Adipose tissue (tissue), 3 donors: ENCODE data around the gene SUCNR1. TPM values are rescaled to one million over a fixed set of nuclear protein-coding genes. Genes with fewer than 3 reads are reported as not detected.
"Not testable (repeated sequence)": the region's sequence is repeated elsewhere in the genome, so short reads cannot be mapped to it uniquely, and the experiment has no call there.

Experiments used
- H3K27ac ChIP-seq: one replicate; pipeline ENCODE4 v1.5.1; 2013; ENCODE audit warnings: low read depth, low read length
- WGBS, 3 donors: extraction: QIAGEN DNeasy Blood & Tissue Kit; methylation state at CpG; one replicate each; pipeline ENCODE4 v1.1.7; 2013; 5-methylcytosine and 5-hydroxymethylcytosine counted together
- polyA plus RNA-seq, 3 donors: library from polyadenylated mRNA; stranded (reverse); fragments of 200-250 nt; gene quantifications; one replicate each; pipeline ENCODE4 v1.2.3, GENCODE V29; 2013
- donor health status: healthy with polysubstance abuse.
- donor health status: Bipolar disorder and iron deficiency.
- donor health status: healthy.

SUCNR1 gene
- polyA plus RNA-seq, 3 donors, result 0.08 to 1.3 (median 0.28) TPM

- WGBS, 3 donors, result 61 to 64% (median 63%) methylated on average over 4 of the region's 4 CpGs
- H3K27ac ChIP-seq, result no peak overlapping the region
Observed at GRCh38 chr3:151896246-151897012, 23.0 kb downstream of the SUCNR1 start.

DNA sequence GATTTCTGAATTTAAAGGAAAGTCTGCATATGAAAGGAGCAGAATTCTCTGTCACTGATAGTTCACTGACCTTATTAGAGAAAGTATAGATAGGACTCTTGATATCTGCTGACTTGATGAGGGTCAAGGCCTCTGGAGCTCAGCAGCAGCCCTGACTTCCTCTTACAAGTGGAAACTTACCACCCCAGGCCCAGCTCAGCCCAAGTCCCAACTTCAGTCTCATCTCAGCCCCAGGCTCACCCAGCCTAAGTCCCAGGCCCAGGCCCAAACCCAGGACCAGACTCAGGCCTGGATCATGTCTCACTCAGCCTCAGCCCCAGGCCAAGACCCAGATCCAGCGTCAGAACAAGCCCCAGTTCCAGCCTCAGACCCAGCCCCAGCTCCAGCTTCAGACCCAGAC lies 24.7 kb downstream of the SUCNR1 start:
- not testable (repeated sequence) for H3K27ac ChIP-seq
- no CpG with 5 or more reads among the region's 1 CpG for WGBS, 3 donors

DNA sequence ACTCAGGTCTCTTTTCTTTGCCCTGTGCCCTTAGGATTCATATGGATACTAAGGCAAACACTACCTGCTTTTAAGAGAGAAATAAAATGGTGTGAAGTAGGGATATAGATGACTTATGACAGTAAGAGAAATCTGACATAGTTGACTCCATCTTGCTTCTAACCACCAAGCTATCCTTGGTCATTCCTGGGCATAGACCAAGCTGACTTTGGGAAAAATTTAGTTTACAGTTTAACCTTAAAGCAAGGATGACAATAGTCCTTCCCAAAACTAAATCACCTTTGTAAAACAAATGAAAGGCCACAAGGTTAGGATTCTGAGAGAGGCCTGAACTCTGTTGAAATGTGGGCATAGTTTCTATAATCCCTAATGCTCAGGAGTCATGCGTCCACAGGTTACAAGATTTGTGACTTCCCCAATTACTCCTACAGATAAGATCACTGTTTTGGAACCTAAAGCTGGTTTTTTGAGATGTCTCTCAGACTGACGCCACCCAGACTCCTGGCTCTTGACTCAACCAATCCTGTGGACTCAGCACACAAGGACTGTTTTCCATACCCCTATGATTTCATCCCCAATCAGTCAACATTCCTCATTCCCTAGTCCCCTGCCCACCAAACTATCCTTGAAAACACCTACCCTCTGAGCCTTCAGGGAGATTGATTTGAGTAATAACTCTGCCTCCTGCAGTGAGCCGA lies 25.3 kb downstream of the SUCNR1 start:
- 83 to 92% (median 85%) methylated on average over 3 of the region's 3 CpGs for WGBS, 3 donors
- H3K27ac ChIP-seq, result not testable (repeated sequence)

- no peak overlapping the region for H3K27ac ChIP-seq
Observed at GRCh38 chr3:151899996-151900395, 26.6 kb downstream of the SUCNR1 start.

GRCh38 chr3:151900460-151900859 lies 27.0 kb downstream of the SUCNR1 start:
- WGBS, 3 donors, result 43 to 58% (median 46%) methylated on average over 2 of the region's 2 CpGs
- no peak overlapping the region for H3K27ac ChIP-seq

DNA sequence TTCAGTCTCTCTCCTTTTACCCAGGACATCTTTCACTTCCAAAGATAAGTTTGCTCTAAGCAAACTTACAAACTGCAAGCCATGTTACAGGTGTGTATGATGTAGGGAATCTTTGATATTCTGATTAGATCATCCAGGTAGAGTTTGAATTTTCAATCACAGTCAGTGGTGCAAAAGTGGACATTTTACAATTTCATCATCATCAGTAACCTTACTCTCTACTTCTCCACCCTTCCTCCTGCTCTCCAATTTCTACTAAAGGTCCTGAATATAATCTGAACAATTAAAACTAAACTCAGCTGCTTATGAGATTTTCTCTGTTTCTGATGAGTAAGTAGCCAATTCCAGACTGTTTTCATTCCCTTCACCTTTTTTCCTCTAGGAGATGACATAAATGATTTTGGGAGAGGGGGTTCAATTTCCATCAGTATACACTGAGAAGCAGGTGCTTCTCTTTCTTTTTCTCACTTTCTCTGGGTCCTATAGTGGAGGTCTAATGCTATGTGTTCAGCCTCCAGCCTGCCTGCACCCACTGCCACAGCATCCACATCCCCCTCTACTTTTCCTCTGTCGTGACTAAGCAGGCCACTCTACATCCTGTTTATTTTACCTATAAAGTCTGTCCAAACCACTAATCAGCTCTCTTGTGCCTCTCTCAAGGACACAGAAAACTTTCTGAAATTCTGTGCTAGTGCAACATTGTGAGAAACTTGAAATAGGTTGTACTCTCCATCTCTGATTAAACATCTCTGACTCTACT lies 27.6 kb downstream of the SUCNR1 start:
- H3K27ac ChIP-seq, result no peak overlapping the region
- WGBS, 3 donors, result 24 to 40% (median 31%) methylated on average over 1 of the region's 1 CpG

DNA sequence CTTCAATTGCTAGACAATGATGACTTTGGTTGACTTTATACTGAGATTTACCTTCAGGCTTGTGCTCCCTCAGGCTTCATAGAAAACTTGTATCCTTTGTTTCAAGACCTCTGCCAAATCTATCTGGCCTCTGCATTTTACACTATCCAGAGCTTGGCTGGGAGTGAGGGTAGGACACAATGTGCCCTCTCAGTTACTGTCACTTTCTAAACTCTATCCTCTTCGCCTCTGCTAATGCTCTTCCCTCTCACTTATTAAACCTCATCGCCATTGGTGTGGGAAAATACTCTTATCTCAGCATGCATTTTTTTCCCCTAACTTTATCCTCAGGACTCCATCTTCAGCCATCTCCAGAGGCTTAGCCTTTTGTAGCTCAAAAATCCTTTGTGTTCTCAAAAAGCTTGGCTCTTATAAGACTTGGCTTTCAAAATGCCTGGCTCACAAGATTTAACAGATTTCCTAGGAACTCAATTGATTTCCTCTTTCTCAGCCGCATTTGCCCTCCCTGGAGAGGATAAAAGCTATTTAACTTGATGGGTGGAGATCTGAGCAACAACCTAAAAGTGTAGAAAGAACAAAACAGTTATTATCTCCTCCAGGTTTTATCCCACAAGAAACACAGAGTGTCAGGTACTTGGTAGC lies 28.3 kb downstream of the SUCNR1 start:
- WGBS, 3 donors, result 47 to 60% (median 47%) methylated on average over 3 of the region's 3 CpGs
- no peak overlapping the region for H3K27ac ChIP-seq

- H3K27ac ChIP-seq, result no peak overlapping the region
- 12 to 41% (median 18%) methylated on average over 2 of the region's 2 CpGs for WGBS, 3 donors
Observed at GRCh38 chr3:151903501-151903991, 30.1 kb downstream of the SUCNR1 start.

GRCh38 chr3:151905647-151906046 lies 32.2 kb downstream of the SUCNR1 start:
- H3K27ac ChIP-seq, result no peak overlapping the region
- 87 to 98% (median 95%) methylated on average over 2 of the region's 2 CpGs for WGBS, 3 donors

GRCh38 chr3:151906751-151907150 lies 33.3 kb downstream of the SUCNR1 start:
- 89 to 99% (median 97%) methylated on average over 2 of the region's 2 CpGs for WGBS, 3 donors
- H3K27ac ChIP-seq, result no peak overlapping the region

- 95 to 97% (median 97%) methylated on average over 3 of the region's 3 CpGs for WGBS, 3 donors
- no peak overlapping the region for H3K27ac ChIP-seq
Observed at GRCh38 chr3:151908399-151908798, 35.0 kb downstream of the SUCNR1 start.

DNA sequence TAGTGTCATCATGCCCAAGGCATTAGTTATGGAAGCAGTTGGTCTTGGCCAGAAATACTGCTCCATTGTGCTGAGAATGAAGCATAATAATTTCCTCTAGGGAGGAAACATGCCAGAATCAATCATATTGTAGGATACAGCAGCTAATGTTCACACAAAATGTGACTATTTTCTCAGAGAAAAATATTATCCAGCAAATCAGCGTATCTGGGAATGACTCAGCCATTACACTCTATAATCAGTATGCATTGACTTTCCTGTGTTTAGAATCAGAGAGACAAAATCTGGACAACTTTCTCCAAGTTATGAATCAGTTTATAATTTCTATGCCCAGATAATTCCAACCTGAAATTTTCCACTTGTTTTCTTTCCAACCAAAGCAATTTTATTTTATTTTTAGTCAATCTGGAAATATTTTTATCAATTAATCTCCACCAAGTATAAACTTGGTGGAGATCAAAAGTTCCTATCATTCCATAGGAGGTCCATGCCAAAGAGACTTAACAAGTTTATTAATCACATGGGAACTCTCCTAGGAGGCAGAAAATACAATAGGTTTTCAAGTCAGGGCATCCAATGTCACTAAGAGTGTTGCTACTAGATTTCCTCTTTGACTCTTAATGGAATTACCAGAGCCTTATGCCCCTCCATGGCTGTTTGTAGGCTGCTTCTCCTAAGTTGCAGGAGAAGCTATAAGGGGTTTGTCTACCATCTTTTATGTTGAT lies 36.4 kb downstream of the SUCNR1 start:
- H3K27ac ChIP-seq, result no peak overlapping the region
- WGBS, 3 donors, result 0 to 53% (median 9%) methylated on average over 1 of the region's 1 CpG

GRCh38 chr3:151911462-151911861 lies 38.0 kb downstream of the SUCNR1 start:
- H3K27ac ChIP-seq, result no peak overlapping the region
- WGBS, 3 donors, result 79 to 94% (median 85%) methylated on average over 1 of the region's 1 CpG

GRCh38 chr3:151912028-151912427 lies 38.6 kb downstream of the SUCNR1 start:
- no peak overlapping the region for H3K27ac ChIP-seq
- 27 to 69% (median 56%) methylated on average over 1 of the region's 1 CpG for WGBS, 3 donors

DNA sequence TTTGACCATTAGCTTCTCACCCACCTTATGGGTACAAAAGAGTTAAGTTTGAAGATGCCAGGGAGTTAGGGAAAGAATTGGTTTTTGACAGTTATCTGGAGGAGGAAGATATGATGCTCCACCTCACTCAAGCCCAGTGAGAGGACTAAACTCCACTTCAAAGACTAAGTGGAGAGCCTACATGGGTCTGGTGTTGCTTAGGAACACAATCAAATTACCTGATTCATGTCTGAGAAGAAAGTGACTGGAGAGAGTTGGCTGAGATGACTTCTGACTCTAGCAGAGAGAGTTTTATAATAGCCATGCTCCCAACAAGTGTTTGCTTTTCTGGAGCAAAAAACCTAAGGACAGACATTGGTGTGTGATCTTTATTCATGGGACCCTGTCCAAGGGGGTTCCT lies 43.3 kb downstream of the SUCNR1 start:
- H3K27ac ChIP-seq, result no peak overlapping the region

DNA sequence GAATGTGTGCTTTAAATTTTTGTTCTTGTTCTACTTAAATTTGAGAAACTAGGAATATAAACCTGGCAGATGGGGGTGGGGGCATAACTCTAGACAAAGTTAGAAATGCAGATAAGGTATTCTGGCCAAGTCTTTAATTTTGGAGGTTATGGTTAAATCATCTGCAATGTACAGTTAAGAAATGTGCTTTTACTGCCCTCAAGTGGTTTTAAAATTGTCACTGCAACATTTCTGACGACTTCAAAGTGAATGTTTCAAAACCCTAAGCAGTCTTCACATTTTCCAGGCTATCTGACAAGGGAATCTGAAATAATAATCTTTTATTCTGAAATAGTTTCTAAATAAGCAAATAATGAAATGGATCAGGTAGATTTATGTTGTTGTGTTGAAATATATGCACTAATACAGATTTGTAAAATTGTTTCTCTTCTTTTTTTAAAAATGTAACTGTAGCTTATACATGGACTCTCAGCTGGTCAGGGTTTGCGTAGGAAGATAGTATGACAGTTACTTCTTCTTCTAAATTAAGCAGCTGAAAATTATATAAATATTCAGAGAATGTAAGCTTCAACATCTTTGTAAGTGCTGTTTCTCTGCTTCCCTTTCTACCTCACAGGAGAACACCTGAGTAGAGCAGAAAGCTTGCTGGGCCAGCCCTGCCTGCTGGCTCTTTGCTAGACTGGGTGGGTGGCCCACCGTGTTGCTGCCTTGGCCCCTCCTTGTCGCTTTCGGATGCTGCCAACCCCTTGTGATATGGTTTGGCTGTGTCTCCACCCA lies 45.0 kb downstream of the SUCNR1 start:
- H3K27ac ChIP-seq, result no peak overlapping the region
- 56 to 65% (median 61%) methylated on average over 5 of the region's 5 CpGs for WGBS, 3 donors

DNA sequence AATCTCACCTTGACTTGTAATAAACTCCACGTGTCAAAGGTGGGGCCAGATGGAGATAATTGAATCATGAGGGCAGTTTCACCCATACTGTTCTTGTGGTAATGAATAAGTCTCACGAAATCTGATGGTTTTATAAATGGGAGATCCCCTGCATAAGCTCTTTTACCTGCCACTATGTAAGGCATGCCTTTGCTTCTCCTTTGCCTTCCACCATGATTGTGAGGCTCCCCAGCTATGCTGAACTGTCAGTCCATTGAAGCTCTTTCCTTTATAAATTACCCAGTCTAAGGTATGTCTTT lies 45.5 kb downstream of the SUCNR1 start:
- H3K27ac ChIP-seq, result no peak overlapping the region
- WGBS, 3 donors, result 68 to 91% (median 86%) methylated on average over 2 of the region's 2 CpGs

DNA sequence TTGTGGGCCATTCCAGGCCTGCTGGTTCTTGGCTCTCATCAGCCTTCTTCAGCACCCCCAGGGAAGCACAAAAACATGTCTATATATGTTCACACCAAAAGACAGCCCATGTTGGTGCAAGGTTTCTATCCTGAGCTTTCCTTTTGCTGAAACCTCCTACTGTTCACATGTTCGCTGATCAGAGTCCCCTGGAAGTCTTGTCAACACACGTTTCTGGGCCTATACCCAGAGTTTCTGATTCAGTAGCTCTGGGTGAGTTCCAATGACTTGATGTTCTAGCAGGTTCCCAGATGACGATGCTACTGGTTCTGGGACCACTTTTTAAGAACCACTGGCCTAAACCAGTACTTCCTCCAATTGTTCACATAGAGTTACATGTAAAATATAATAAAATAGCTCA lies 46.0 kb downstream of the SUCNR1 start:
- no peak overlapping the region for H3K27ac ChIP-seq
- 77 to 80% (median 80%) methylated on average over 3 of the region's 3 CpGs for WGBS, 3 donors
